H9 (cell line): ENCODE data around the gene OR10H2. TPM values are rescaled to one million over a fixed set of nuclear protein-coding genes. Genes with fewer than 3 reads are reported as not detected.

Experiments used
- DNase-seq: peaks from one replicate; pipeline ENCODE4 v3.0.0-alpha.2; 2017
- H2AFZ ChIP-seq: one replicate; pipeline ENCODE4 v1.6.1; 2013; ENCODE audit warnings: mild to moderate bottlenecking, low read length, control low read depth, moderate library complexity
- H2AK5ac ChIP-seq: 2 replicates; pipeline ENCODE4 v1.6.1; 2013; ENCODE audit warnings: low read length, control low read depth, mixed read lengths; ENCODE audit not compliant: insufficient read length
- H2BK120ac ChIP-seq: one replicate; pipeline ENCODE4 v1.6.1; 2013; ENCODE audit warnings: low read depth, mild to moderate bottlenecking, low read length, control low read depth, inconsistent platforms; ENCODE audit not compliant: poor library complexity, severe bottlenecking
- H2BK12ac ChIP-seq: 2 replicates; pipeline ENCODE4 v1.6.1; 2013; ENCODE audit warnings: low read length, control low read depth, mixed read lengths, low read depth; ENCODE audit not compliant: insufficient read length
- H2BK15ac ChIP-seq: 2 replicates; pipeline ENCODE4 v1.6.1; 2013; ENCODE audit warnings: low read depth, low read length, control low read depth
- H2BK20ac ChIP-seq: one replicate; pipeline ENCODE4 v1.6.1; 2013; ENCODE audit warnings: low read depth, mild to moderate bottlenecking, low read length, control low read depth, inconsistent platforms; ENCODE audit not compliant: poor library complexity, severe bottlenecking
- H2BK5ac ChIP-seq: 2 replicates; pipeline ENCODE4 v1.6.1; 2013; ENCODE audit warnings: low read length, control low read depth, mixed read lengths; ENCODE audit not compliant: insufficient read length
- H3K14ac ChIP-seq: 2 replicates; pipeline ENCODE4 v1.6.1; 2013; ENCODE audit warnings: low read length, control low read depth; ENCODE audit not compliant: insufficient read depth
- H3K18ac ChIP-seq: 2 replicates; pipeline ENCODE4 v1.6.1; 2013; ENCODE audit warnings: low read depth, mild to moderate bottlenecking, mixed read lengths, low read length, control low read depth; ENCODE audit not compliant: insufficient read length
- H3K23ac ChIP-seq: 2 replicates; pipeline ENCODE4 v1.6.1; 2013; ENCODE audit warnings: low read length, control low read depth, mixed read lengths, low read depth; ENCODE audit not compliant: insufficient read length
- H3K23me2 ChIP-seq: 2 replicates; pipeline ENCODE4 v1.6.1; 2013; ENCODE audit warnings: low read depth, mild to moderate bottlenecking, mixed read lengths, low read length, control low read depth; ENCODE audit not compliant: insufficient read length, poor library complexity, severe bottlenecking
- H3K27ac ChIP-seq: 2 replicates; pipeline ENCODE4 v1.5.1; 2013; ENCODE audit warnings: low read length, control low read depth, mixed read lengths, low read depth; ENCODE audit not compliant: insufficient read length
- H3K27me3 ChIP-seq: 2 replicates; pipeline ENCODE4 v1.6.1; 2013; ENCODE audit warnings: low read length, control low read depth, inconsistent platforms; ENCODE audit not compliant: insufficient read depth
- H3K4ac ChIP-seq: 2 replicates; pipeline ENCODE4 v1.6.1; 2013; ENCODE audit warnings: low read depth, mild to moderate bottlenecking, control low read depth, inconsistent platforms, low read length, moderate library complexity
- H3K4me1 ChIP-seq: 2 replicates; pipeline ENCODE4 v1.6.1; 2013; ENCODE audit warnings: low read length, control low read depth, inconsistent platforms; ENCODE audit not compliant: insufficient read depth
- H3K4me2 ChIP-seq: 2 replicates; pipeline ENCODE4 v1.6.1; 2013; ENCODE audit warnings: low read length, control low read depth, mixed read lengths; ENCODE audit not compliant: insufficient read length, insufficient read depth
- H3K56ac ChIP-seq: 2 replicates; pipeline ENCODE4 v1.6.1; 2013; ENCODE audit warnings: low read depth, mild to moderate bottlenecking, mixed read lengths, low read length, control low read depth; ENCODE audit not compliant: insufficient read length
- H3K79me1 ChIP-seq: 2 replicates; pipeline ENCODE4 v1.6.1; 2013; ENCODE audit warnings: low read depth, mild to moderate bottlenecking, moderate library complexity, low read length, control low read depth, inconsistent platforms; ENCODE audit not compliant: insufficient read depth, poor library complexity, severe bottlenecking
- H3K79me2 ChIP-seq: 2 replicates; pipeline ENCODE4 v1.6.1; 2013; ENCODE audit warnings: low read length, control low read depth, inconsistent platforms; ENCODE audit not compliant: insufficient read depth
- H3K9ac ChIP-seq: 2 replicates; pipeline ENCODE4 v1.6.1; 2013; ENCODE audit warnings: low read length, control low read depth, mixed read lengths; ENCODE audit not compliant: insufficient read length; ENCODE audit errors: extremely low read depth
- H3K9me3 ChIP-seq: one replicate; pipeline ENCODE4 v1.6.1; 2013; ENCODE audit warnings: low read depth, low read length, inconsistent platforms; ENCODE audit not compliant: control insufficient read depth
- H3T11ph ChIP-seq: one replicate; pipeline ENCODE4 v1.6.1; 2013; ENCODE audit warnings: mild to moderate bottlenecking, low read length, control low read depth, inconsistent platforms
- H4K20me1 ChIP-seq: one replicate; pipeline ENCODE4 v1.6.1; 2013; ENCODE audit not compliant: control insufficient read depth, insufficient read length, insufficient read depth
- H4K5ac ChIP-seq: 2 replicates; pipeline ENCODE4 v1.6.1; 2013; ENCODE audit warnings: low read depth, mild to moderate bottlenecking, mixed read lengths, low read length, control low read depth; ENCODE audit not compliant: insufficient read length
- H4K8ac ChIP-seq: replicated peaks from 2 replicates; pipeline ENCODE4 v1.6.1; 2013; ENCODE audit warnings: low read length, control low read depth, mixed read lengths, low read depth; ENCODE audit not compliant: insufficient read length
- H4K91ac ChIP-seq: 2 replicates; pipeline ENCODE4 v1.6.1; 2013; ENCODE audit warnings: low read depth, mild to moderate bottlenecking, moderate library complexity, mixed read lengths, low read length, control low read depth; ENCODE audit not compliant: insufficient read length
- H3K27ac Mint-ChIP-seq, 3 experiments: 2 replicates in 2 of 3; 3 replicates in 1 of 3; pipeline ENCODE4 v1.8.0; 2020 to 2021; ENCODE audit warnings: mixed read lengths in 3 of 3, mild to moderate bottlenecking in 1 of 3, moderate library complexity in 1 of 3
- H3K27me3 Mint-ChIP-seq: 2 replicates; pipeline ENCODE4 v1.8.0; 2021; ENCODE audit warnings: low read depth, mild to moderate bottlenecking, moderate library complexity, mixed read lengths
- H3K36me3 Mint-ChIP-seq, 3 experiments: 2 replicates in 2 of 3; 3 replicates in 1 of 3; pipeline ENCODE4 v1.8.0; 2020 to 2021; ENCODE audit warnings: low read depth in 3 of 3, mixed read lengths in 3 of 3; ENCODE audit not compliant: insufficient read depth in 1 of 3
- H3K4me1 Mint-ChIP-seq, 2 experiments: 2 replicates each; pipeline ENCODE4 v1.8.0; 2020; ENCODE audit warnings: mixed read lengths in 2 of 2
- H3K4me3 Mint-ChIP-seq, 2 experiments: 2 replicates in 1 of 2; 3 replicates in 1 of 2; pipeline ENCODE4 v1.8.0; 2020 to 2021; ENCODE audit warnings: mild to moderate bottlenecking in 2 of 2, mixed read lengths in 2 of 2, moderate library complexity in 1 of 2
- H3K9me3 Mint-ChIP-seq, 2 experiments: 2 replicates in 1 of 2; 3 replicates in 1 of 2; pipeline ENCODE4 v1.8.0; 2020; ENCODE audit warnings: mild to moderate bottlenecking in 2 of 2, mixed read lengths in 2 of 2, moderate library complexity in 1 of 2
- WGBS: extraction: QIAGEN DNeasy Blood & Tissue Kit; methylation state at CpG from one replicate; pipeline ENCODE4 v1.1.7; 2013; ENCODE audit warnings: missing lambda C conversion rate, low lambda C conversion rate, mixed read lengths; ENCODE audit not compliant: insufficient read length; ENCODE audit errors: extremely low coverage; 5-methylcytosine and 5-hydroxymethylcytosine counted together
- total RNA-seq: library from RNA; stranded (reverse); gene quantifications from 2 replicates; pipeline ENCODE4 v1.2.1, GENCODE V29; 2021
- TF ChIP-seq, protein P1 (sequence below): fragments of 200-600 bp; sonication (generic); conservative IDR thresholded peaks from 3 replicates; pipeline ENCODE4 v1.8.0; 2021; ENCODE audit warnings: antibody characterized with exemption, mild to moderate bottlenecking

Gene OR10H2
- total RNA-seq, 1 experiment from 2014 or later, result not detected

- Mint-ChIP-seq H3K36me3 (peaks cover 4 to 18% (median 6%) of the 10 kb centered on the region in 3 experiments; a peak in 3 of 7 replicates), H3K4me3 (no peak overlapping the region), H3K9me3 (peaks cover 75 to 84% of the 10 kb centered on the region in 2 experiments), H3K27me3 (no peaks in the 10 kb centered on the region; the same call in 1 of the 2 replicates), H3K4me1 (no peaks in the 10 kb centered on the region), H3K27ac (no peak overlapping the region)
- Histone ChIP-seq H3T11ph (no peak overlapping the region), H3K9me3 (peaks cover 56% of the 10 kb centered on the region), H3K27ac (no peak overlapping the region), H4K8ac (no peak overlapping the region), H3K79me1 (no peaks in the 10 kb centered on the region), H3K14ac (no peak overlapping the region), H3K18ac (no peak overlapping the region), H2AFZ (no peak overlapping the region), H3K4ac (no peak overlapping the region), H3K56ac (no peak overlapping the region), H3K4me1 (no peaks in the 10 kb centered on the region), H2BK20ac (no peak overlapping the region), H2BK12ac (no peak overlapping the region), H3K23ac (no peak overlapping the region), H4K91ac (no peak overlapping the region), H3K4me2 (no peak overlapping the region), H4K5ac (no peak overlapping the region), H2BK120ac (no peak overlapping the region), H3K79me2 (no peaks in the 10 kb centered on the region), H3K9ac (no peak overlapping the region), H2BK15ac (no peak overlapping the region), H3K23me2 (no peaks in the 10 kb centered on the region), H2BK5ac (no peak overlapping the region), H2AK5ac (no peak overlapping the region), H4K20me1 (no peaks in the 10 kb centered on the region), H3K27me3 (no peaks in the 10 kb centered on the region)
- TF ChIP-seq, protein P1, sequence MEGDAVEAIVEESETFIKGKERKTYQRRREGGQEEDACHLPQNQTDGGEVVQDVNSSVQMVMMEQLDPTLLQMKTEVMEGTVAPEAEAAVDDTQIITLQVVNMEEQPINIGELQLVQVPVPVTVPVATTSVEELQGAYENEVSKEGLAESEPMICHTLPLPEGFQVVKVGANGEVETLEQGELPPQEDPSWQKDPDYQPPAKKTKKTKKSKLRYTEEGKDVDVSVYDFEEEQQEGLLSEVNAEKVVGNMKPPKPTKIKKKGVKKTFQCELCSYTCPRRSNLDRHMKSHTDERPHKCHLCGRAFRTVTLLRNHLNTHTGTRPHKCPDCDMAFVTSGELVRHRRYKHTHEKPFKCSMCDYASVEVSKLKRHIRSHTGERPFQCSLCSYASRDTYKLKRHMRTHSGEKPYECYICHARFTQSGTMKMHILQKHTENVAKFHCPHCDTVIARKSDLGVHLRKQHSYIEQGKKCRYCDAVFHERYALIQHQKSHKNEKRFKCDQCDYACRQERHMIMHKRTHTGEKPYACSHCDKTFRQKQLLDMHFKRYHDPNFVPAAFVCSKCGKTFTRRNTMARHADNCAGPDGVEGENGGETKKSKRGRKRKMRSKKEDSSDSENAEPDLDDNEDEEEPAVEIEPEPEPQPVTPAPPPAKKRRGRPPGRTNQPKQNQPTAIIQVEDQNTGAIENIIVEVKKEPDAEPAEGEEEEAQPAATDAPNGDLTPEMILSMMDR, result no peak
- no CpG with 5 or more reads among the region's 19 CpGs for WGBS
- DNase-seq, result no peak
These were observed 31.1 kb upstream of the OR10H2 start for GRCh38 chr19:15696654-15697194.
